ENCODE results near the gene KLF4.

The KLF4 gene

DNA sequence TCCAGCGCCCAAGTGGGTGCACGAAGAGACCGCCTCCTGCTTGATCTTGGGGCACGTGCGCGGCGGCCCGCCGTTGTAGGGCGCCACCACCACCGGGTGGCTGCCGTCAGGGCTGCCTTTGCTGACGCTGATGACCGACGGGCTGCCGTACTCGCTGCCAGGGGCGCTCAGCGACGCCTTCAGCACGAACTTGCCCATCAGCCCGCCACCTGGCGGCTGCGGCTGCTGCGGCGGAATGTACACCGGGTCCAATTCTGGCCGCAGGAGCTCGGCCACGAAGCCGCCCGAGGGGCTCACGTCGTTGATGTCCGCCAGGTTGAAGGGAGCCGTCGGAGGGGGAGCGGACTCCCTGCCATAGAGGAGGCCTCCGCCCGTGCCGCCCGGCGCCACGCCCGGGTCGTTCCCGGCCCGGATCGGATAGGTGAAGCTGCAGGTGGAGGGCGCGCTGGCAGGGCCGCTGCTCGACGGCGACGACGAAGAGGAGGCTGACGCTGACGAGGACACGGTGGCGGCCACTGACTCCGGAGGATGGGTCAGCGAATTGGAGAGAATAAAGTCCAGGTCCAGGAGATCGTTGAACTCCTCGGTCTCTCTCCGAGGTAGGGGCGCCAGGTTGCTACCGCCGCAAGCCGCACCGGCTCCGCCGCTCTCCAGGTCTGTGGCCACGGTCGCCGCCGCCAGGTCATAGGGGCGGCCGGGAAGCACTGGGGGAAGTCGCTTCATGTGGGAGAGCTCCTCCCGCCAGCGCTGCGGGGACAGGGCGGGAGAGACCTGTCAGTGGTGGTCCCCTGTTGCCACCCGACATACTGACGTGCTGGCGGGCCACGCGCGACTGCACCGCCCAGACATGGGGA, 1.8 kb downstream of the KLF4 start:
- FAIRE-seq (no peak), DNase-seq (ENCODE audit: insufficient read length, low spot score) (no peak)
- no peak for TF ChIP-seq POLR2AphosphoS5 (IDR thresholded peaks at IDR 0.05; ENCODE audit: low read depth, low read length)

GRCh38 chr9:107486674-107487520, 2.7 kb downstream of the KLF4 start:
- TF ChIP-seq TAF1 (IDR thresholded peaks at IDR 0.05; ENCODE audit: low read depth, low read length) (no peak), PAX5 (IDR thresholded peaks at IDR 0.05; ENCODE audit: insufficient read depth, low read length, severe bottlenecking) (no peak), POU2F2 (IDR thresholded peaks at IDR 0.05; ENCODE audit: low read depth, low read length) (no peak), POLR2A (IDR thresholded peaks at IDR 0.05; ENCODE audit: low read depth, low read length) (no peak), SPI1 (IDR thresholded peaks at IDR 0.05; ENCODE audit: low read depth, low read length) (no peak), POLR2AphosphoS5 (IDR thresholded peaks at IDR 0.05; ENCODE audit: low read depth, low read length) (no peak)
- DNase-seq (ENCODE audit: insufficient read length, low spot score) (no peak), FAIRE-seq (no peak)

GRCh38 chr9:107485458-107486043, 4.0 kb downstream of the KLF4 start:
- TF ChIP-seq POLR2A (IDR thresholded peaks at IDR 0.05; ENCODE audit: low read depth, low read length) (no peak), POLR2AphosphoS5 (IDR thresholded peaks at IDR 0.05; ENCODE audit: low read depth, low read length) (no peak), PAX5 (IDR thresholded peaks at IDR 0.05; ENCODE audit: insufficient read depth, low read length, severe bottlenecking) (no peak), SPI1 (IDR thresholded peaks at IDR 0.05; ENCODE audit: low read depth, low read length) (no peak), TAF1 (IDR thresholded peaks at IDR 0.05; ENCODE audit: low read depth, low read length) (no peak), POU2F2 (IDR thresholded peaks at IDR 0.05; ENCODE audit: low read depth, low read length) (no peak)
- DNase-seq (ENCODE audit: insufficient read length, low spot score) (no peak), FAIRE-seq (no peak)

GRCh38 chr9:107484117-107484723, 5.3 kb downstream of the KLF4 start:
- no peak for DNase-seq (ENCODE audit: insufficient read length, low spot score)
- TF ChIP-seq POU2F2 (IDR thresholded peaks at IDR 0.05; ENCODE audit: low read depth, low read length) (no peak), POLR2AphosphoS5 (IDR thresholded peaks at IDR 0.05; ENCODE audit: low read depth, low read length) (no peak), PAX5 (IDR thresholded peaks at IDR 0.05; ENCODE audit: insufficient read depth, low read length, severe bottlenecking) (no peak), TAF1 (IDR thresholded peaks at IDR 0.05; ENCODE audit: low read depth, low read length) (no peak), SPI1 (IDR thresholded peaks at IDR 0.05; ENCODE audit: low read depth, low read length) (no peak)
- peak; percentile 52 for FAIRE-seq

DNA sequence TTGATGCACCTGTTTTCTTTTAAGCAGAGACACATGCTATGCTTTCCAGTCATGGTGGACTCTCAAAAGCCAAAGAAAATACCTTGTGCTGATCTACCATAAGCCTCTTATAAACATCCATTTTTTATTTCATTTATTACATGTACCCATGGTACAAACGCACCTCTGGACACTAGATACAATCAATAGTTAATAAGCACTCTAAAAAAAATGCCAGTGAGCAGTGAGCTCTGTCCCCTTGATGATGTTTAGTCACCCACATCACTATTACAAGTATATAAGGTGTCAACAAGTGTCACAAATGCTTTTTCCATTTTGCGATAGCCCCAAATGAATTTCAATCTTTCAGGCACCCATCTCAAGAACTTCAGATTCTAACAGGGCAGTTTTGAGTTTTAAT, 5.9 kb downstream of the KLF4 start:
- no peak for DNase-seq (ENCODE audit: insufficient read length, low spot score)
- TF ChIP-seq PAX5 (IDR thresholded peaks at IDR 0.05; ENCODE audit: insufficient read depth, low read length, severe bottlenecking): no peak
- TF ChIP-seq SPI1 (IDR thresholded peaks at IDR 0.05; ENCODE audit: low read depth, low read length): no peak
- TF ChIP-seq POLR2AphosphoS5 (IDR thresholded peaks at IDR 0.05; ENCODE audit: low read depth, low read length): no peak
- TF ChIP-seq POLR2A (IDR thresholded peaks at IDR 0.05; ENCODE audit: low read depth, low read length): no peak
- no peak for TF ChIP-seq TAF1 (IDR thresholded peaks at IDR 0.05; ENCODE audit: low read depth, low read length)
- no peak for FAIRE-seq

DNA sequence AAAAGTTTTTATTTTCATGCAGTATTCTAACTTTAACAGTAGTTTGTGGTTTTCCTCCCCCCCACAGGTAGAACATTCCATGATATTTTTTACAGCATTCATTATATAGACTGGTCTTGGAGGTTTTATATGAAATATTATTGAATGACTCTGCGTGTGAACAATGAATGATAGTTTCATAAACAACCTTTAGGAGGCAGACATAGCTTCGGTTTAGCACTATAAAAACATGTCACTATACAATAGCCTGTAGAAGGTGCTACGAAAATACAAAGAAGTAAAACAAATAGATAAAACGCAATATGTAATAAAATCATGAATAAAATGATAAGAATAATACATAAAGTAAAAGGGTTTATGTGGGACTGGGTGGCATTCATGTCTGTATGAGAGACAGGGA, 8.5 kb downstream of the KLF4 start:
- DNase-seq (ENCODE audit: insufficient read length, low spot score) (no peak), FAIRE-seq (no peak)
- TF ChIP-seq POU2F2 (IDR thresholded peaks at IDR 0.05; ENCODE audit: low read depth, low read length) (no peak), POLR2A (IDR thresholded peaks at IDR 0.05; ENCODE audit: low read depth, low read length) (no peak), PAX5 (IDR thresholded peaks at IDR 0.05; ENCODE audit: insufficient read depth, low read length, severe bottlenecking) (no peak), SPI1 (IDR thresholded peaks at IDR 0.05; ENCODE audit: low read depth, low read length) (no peak)

DNA sequence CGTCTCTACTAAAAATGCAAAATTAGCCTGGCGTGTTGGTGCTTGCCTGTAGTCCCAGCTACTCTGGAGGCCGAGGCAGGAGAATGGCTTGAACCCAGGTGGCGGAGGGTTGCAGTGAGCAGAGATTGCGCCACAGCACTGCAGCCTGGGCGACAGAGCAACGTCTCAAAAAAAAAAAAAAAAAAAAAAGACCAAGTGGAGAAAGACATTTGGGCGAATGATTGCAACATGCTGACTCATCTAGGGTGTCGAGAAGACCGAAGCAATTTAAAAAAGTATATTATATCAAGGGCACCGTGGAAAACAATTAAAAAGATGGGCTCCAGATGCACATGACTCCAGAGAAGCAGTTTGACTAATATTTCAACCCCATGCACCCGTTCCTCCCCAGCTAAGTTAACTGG, 9.2 kb downstream of the KLF4 start:
- FAIRE-seq: no peak
- TF ChIP-seq SPI1 (IDR thresholded peaks at IDR 0.05; ENCODE audit: low read depth, low read length): no peak
- DNase-seq (ENCODE audit: insufficient read length, low spot score): no peak

DNA sequence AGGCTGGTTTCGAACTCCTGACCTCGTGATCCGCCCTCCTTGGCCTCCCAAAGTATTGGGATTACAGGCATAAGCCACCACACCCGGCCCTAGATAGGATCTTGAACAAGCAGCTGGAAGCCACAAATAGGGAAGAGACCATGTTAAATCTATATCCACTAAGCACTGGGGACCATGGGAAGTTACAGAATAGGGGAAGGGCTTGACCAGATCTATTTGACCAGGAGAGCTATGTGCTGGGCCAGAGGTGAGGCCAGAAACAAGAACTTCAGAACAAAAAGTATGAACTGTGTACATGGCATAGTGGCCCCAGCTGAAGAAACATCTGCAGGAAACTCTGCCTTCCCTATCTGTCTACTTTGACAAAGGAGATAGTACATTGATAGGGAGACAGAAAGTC, 10.8 kb downstream of the KLF4 start:
- TF ChIP-seq POLR2A (IDR thresholded peaks at IDR 0.05; ENCODE audit: low read depth, low read length) (no peak), PAX5 (IDR thresholded peaks at IDR 0.05; ENCODE audit: insufficient read depth, low read length, severe bottlenecking) (no peak), POU2F2 (IDR thresholded peaks at IDR 0.05; ENCODE audit: low read depth, low read length) (no peak), TAF1 (IDR thresholded peaks at IDR 0.05; ENCODE audit: low read depth, low read length) (no peak), POLR2AphosphoS5 (IDR thresholded peaks at IDR 0.05; ENCODE audit: low read depth, low read length) (no peak), SPI1 (IDR thresholded peaks at IDR 0.05; ENCODE audit: low read depth, low read length) (no peak)
- no peak for FAIRE-seq
- DNase-seq (ENCODE audit: insufficient read length, low spot score): no peak

DNA sequence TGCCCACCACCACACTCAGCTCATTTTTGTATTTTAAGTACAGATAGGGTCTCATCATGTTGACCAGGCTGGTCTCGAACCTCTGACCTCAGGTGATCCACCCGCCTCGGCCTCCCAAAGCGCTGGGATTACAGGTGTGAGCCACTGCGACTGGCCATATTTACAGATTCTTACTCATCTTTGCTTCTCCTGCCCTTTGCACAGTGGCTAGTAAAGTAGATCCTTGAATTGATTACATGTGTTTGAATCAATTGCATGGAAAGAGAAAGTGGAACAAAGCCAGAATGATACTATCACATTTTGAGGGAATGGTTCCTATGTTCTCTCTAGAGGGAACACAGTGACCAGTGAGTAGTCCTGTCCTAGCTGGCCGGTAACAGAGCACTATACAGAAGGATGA, 15.4 kb downstream of the KLF4 start:
- FAIRE-seq (no peak), DNase-seq (ENCODE audit: insufficient read length, low spot score) (no peak)
- no peak for TF ChIP-seq SPI1 (IDR thresholded peaks at IDR 0.05; ENCODE audit: low read depth, low read length)
- no peak for TF ChIP-seq POU2F2 (IDR thresholded peaks at IDR 0.05; ENCODE audit: low read depth, low read length)
- no peak for TF ChIP-seq POLR2A (IDR thresholded peaks at IDR 0.05; ENCODE audit: low read depth, low read length)
- TF ChIP-seq TAF1 (IDR thresholded peaks at IDR 0.05; ENCODE audit: low read depth, low read length): no peak
- no peak for TF ChIP-seq POLR2AphosphoS5 (IDR thresholded peaks at IDR 0.05; ENCODE audit: low read depth, low read length)
- TF ChIP-seq PAX5 (IDR thresholded peaks at IDR 0.05; ENCODE audit: insufficient read depth, low read length, severe bottlenecking): no peak

Measured in GM12891 (cell line).